Measurements from ENCODE around the gene SDHC. TPM values are rescaled to one million over a fixed set of nuclear protein-coding genes. Genes with fewer than 3 reads are reported as not detected.

The SDHC gene
- total RNA-seq, 1 donor from 2014 or later, result 145 TPM

GRCh38 chr1:161290779-161291178 is 23.4 kb upstream of the SDHC start:
- no peak overlapping the region for H3K27ac Mint-ChIP-seq
- no peak overlapping the region for H3K4me3 Mint-ChIP-seq
- no peak for DNase-seq (ENCODE audit: low spot score in 2 of 2, unreplicated experiment in 2 of 2)
- no peaks in the 10 kb centered on the region for H3K4me1 Mint-ChIP-seq
- H3K27me3 Mint-ChIP-seq (ENCODE audit: low read depth), result peaks cover 15% of the 10 kb centered on the region
- no peak for TF ChIP-seq CTCF (IDR thresholded peaks at IDR 0.05; ENCODE audit: unreplicated experiment)
- no peaks in the 10 kb centered on the region for H3K9me3 Mint-ChIP-seq
- no peaks in the 10 kb centered on the region for H3K36me3 Mint-ChIP-seq

GRCh38 chr1:161297415-161297814 is 16.8 kb upstream of the SDHC start:
- H3K36me3 Mint-ChIP-seq, result no peaks in the 10 kb centered on the region
- no peaks in the 10 kb centered on the region for H3K4me1 Mint-ChIP-seq
- no peaks in the 10 kb centered on the region for H3K9me3 Mint-ChIP-seq
- no peak for DNase-seq (ENCODE audit: low spot score in 2 of 2, unreplicated experiment in 2 of 2)
- no peak overlapping the region for H3K4me3 Mint-ChIP-seq
- no peak for TF ChIP-seq CTCF (IDR thresholded peaks at IDR 0.05; ENCODE audit: unreplicated experiment)
- no peaks in the 10 kb centered on the region for H3K27me3 Mint-ChIP-seq (ENCODE audit: low read depth)
- H3K27ac Mint-ChIP-seq, result no peak overlapping the region

GRCh38 chr1:161298116-161298515 is 16.1 kb upstream of the SDHC start:
- no peak for DNase-seq (ENCODE audit: low spot score in 2 of 2, unreplicated experiment in 2 of 2)
- H3K36me3 Mint-ChIP-seq, result no peaks in the 10 kb centered on the region

GRCh38 chr1:161299347-161299746 is 14.8 kb upstream of the SDHC start:
- no peak for DNase-seq (ENCODE audit: low spot score in 2 of 2, unreplicated experiment in 2 of 2)
- H3K27me3 Mint-ChIP-seq (ENCODE audit: low read depth), result no peaks in the 10 kb centered on the region
- no peak overlapping the region for H3K27ac Mint-ChIP-seq
- no peak for TF ChIP-seq CTCF (IDR thresholded peaks at IDR 0.05; ENCODE audit: unreplicated experiment)
- no peaks in the 10 kb centered on the region for H3K9me3 Mint-ChIP-seq
- no peak overlapping the region for H3K4me3 Mint-ChIP-seq
- peaks cover 3% of the 10 kb centered on the region for H3K4me1 Mint-ChIP-seq
- no peaks in the 10 kb centered on the region for H3K36me3 Mint-ChIP-seq

More at GRCh38 chr1:161298116-161298515, 16.1 kb upstream of the SDHC start:
- Mint-ChIP-seq H3K27me3 (ENCODE audit: low read depth) (no peaks in the 10 kb centered on the region), H3K27ac (no peak overlapping the region), H3K9me3 (no peaks in the 10 kb centered on the region), H3K4me3 (no peak overlapping the region), H3K4me1 (no peaks in the 10 kb centered on the region)
- no peak for TF ChIP-seq CTCF (IDR thresholded peaks at IDR 0.05; ENCODE audit: unreplicated experiment)

- Mint-ChIP-seq H3K4me1 (peaks cover 13% of the 10 kb centered on the region), H3K4me3 (no peak overlapping the region), H3K9me3 (no peaks in the 10 kb centered on the region), H3K36me3 (no peaks in the 10 kb centered on the region), H3K27me3 (ENCODE audit: low read depth) (no peaks in the 10 kb centered on the region), H3K27ac (no peak overlapping the region)
- TF ChIP-seq CTCF (IDR thresholded peaks at IDR 0.05; ENCODE audit: unreplicated experiment), result no peak
- no peak for DNase-seq (ENCODE audit: low spot score in 2 of 2, unreplicated experiment in 2 of 2)
Measured at GRCh38 chr1:161300478-161300877, 13.7 kb upstream of the SDHC start.
